Fibroblast of lung (primary cell): ENCODE measurements around the gene WDR90. TPM values are rescaled to one million over a fixed set of nuclear protein-coding genes. Genes with fewer than 3 reads are reported as not detected.
A peak's percentile ranks its signal among the peaks of the same experiment; 100 is the strongest.

Experiments
- DNase-seq, 2 donors: peaks; one replicate each; pipeline versions ENCODE4 v3.0.0 to v3.0.0-alpha.2; 2010; ENCODE audit warnings: low read depth in 2 of 2
- H2AFZ ChIP-seq: 2 replicates; pipeline ENCODE4 v1.5.1; 2012; ENCODE audit warnings: low read length, control low read depth, inconsistent platforms
- H3K27ac ChIP-seq: 2 replicates; pipeline ENCODE4 v1.5.1; 2011; ENCODE audit warnings: low read length, control low read depth; ENCODE audit not compliant: insufficient read depth
- H3K27me3 ChIP-seq: 2 replicates; pipeline ENCODE4 v1.5.1; 2011; ENCODE audit warnings: mild to moderate bottlenecking, low read length; ENCODE audit not compliant: control insufficient read depth, insufficient read depth
- H3K36me3 ChIP-seq: 2 replicates; pipeline ENCODE4 v1.5.1; 2011; ENCODE audit warnings: low read length; ENCODE audit not compliant: control insufficient read depth, insufficient read depth
- H3K4me1 ChIP-seq: 2 replicates; pipeline ENCODE4 v1.5.1; 2011; ENCODE audit warnings: low read length; ENCODE audit not compliant: control insufficient read depth, insufficient read depth; ENCODE audit errors: extremely low read depth
- H3K4me2 ChIP-seq: 2 replicates; pipeline ENCODE4 v1.5.1; 2011; ENCODE audit warnings: low read length, control low read depth; ENCODE audit not compliant: insufficient read depth; ENCODE audit errors: extremely low read depth
- H3K4me3 ChIP-seq, 4 experiments: fragments of 200-600 bp in 1 of 4; sonication (generic) in 1 of 4; replicated peaks in 1 of 4; 2 replicates each; pipeline ENCODE4 v1.5.1; 2011 to 2016; ENCODE audit warnings: low read length in 4 of 4, low read depth in 3 of 4, mild to moderate bottlenecking in 3 of 4, control low read depth in 2 of 4, inconsistent platforms in 1 of 4, mixed read lengths in 1 of 4; ENCODE audit not compliant: insufficient read depth in 1 of 4; ENCODE audit errors: control extremely low read depth in 1 of 4
- H3K79me2 ChIP-seq: 2 replicates; pipeline ENCODE4 v1.5.1; 2012; ENCODE audit warnings: mild to moderate bottlenecking, low read length, inconsistent platforms; ENCODE audit not compliant: control insufficient read depth, insufficient read depth
- H3K9ac ChIP-seq: 2 replicates; pipeline ENCODE4 v1.5.1; 2011; ENCODE audit warnings: mild to moderate bottlenecking, low read length, control low read depth; ENCODE audit not compliant: insufficient read depth
- H3K9me3 ChIP-seq: 2 replicates; pipeline ENCODE4 v1.5.1; 2012; ENCODE audit warnings: low read depth, low read length; ENCODE audit not compliant: control insufficient read depth, insufficient read depth
- H4K20me1 ChIP-seq: 2 replicates; pipeline ENCODE4 v1.5.1; 2011; ENCODE audit warnings: low read length; ENCODE audit not compliant: control insufficient read depth, insufficient read depth; ENCODE audit errors: extremely low read depth
- CTCF ChIP-seq, 2 donors: IDR thresholded peaks in 1 of 2; conservative IDR thresholded peaks in 1 of 2; 1 replicate in 1 of 2; 2 replicates in 1 of 2; pipeline ENCODE4 v1.5.1; 2011 to 2012; ENCODE audit warnings: low read length in 2 of 2, control low read depth in 1 of 2, inconsistent platforms in 1 of 2, low read depth in 1 of 2, mild to moderate bottlenecking in 1 of 2
- EZH2 ChIP-seq: IDR thresholded peaks from 2 replicates; pipeline ENCODE4 v1.5.1; 2012; ENCODE audit warnings: low read length, control low read depth, mild to moderate bottlenecking; ENCODE audit errors: missing control alignments
- polyA plus RNA-seq, 2 donors: library from polyadenylated mRNA; depleted of rRNA in 1 of 2; stranded (reverse) in 1 of 2; unstranded in 1 of 2; fragments of >200 nt; gene quantifications; 2 replicates each; pipeline ENCODE4 v1.2.1, GENCODE V29; 2011 to 2012; ENCODE audit warnings: missing spikeins in 1 of 2
- total RNA-seq: library from RNA; depleted of rRNA; stranded (reverse); fragments of >200 nt; gene quantifications from 2 replicates; pipeline ENCODE4 v1.2.1, GENCODE V29; 2014

WDR90 gene
- total and polyA plus RNA-seq, 2 donors (not counting 1 experiment from before 2014, with no cell fraction given), result 2.9 to 4.8 TPM

GRCh38 chr16:698911-699671 lies 49.9 kb downstream of the WDR90 start:
- TF ChIP-seq EZH2 (no peak), CTCF (conservative IDR thresholded peaks at IDR 0.05 in 1 of 2, IDR thresholded peaks at IDR 0.05 in 1 of 2; ENCODE audit: low read depth in 1 of 2, low read length in 2 of 2) (no peak)
- H4K20me1 ChIP-seq, result no peaks in the 10 kb centered on the region
- H3K27me3 ChIP-seq, result peaks cover 34% of the 10 kb centered on the region

GRCh38 chr16:700684-701584 lies 51.8 kb downstream of the WDR90 start:
- Histone ChIP-seq H3K27ac (no peak overlapping the region), H3K9ac (no peak overlapping the region), H3K79me2 (no peaks in the 10 kb centered on the region), H3K4me2 (no peak overlapping the region), H3K4me3 (no peak overlapping the region), H3K27me3 (peaks cover 33% of the 10 kb centered on the region), H4K20me1 (no peaks in the 10 kb centered on the region), H2AFZ (no peak overlapping the region), H3K36me3 (no peaks in the 10 kb centered on the region), H3K9me3 (no peaks in the 10 kb centered on the region), H3K4me1 (no peaks in the 10 kb centered on the region)
- DNase-seq, result no peak
- TF ChIP-seq CTCF (conservative IDR thresholded peaks at IDR 0.05 in 1 of 2, IDR thresholded peaks at IDR 0.05 in 1 of 2; ENCODE audit: low read depth in 1 of 2, low read length in 2 of 2) (no peak), EZH2 (peak; percentile 60)

More at GRCh38 chr16:698911-699671, 49.9 kb downstream of the WDR90 start:
- Histone ChIP-seq H3K79me2 (no peaks in the 10 kb centered on the region), H2AFZ (no peak overlapping the region), H3K9me3 (no peaks in the 10 kb centered on the region), H3K4me3 (no peak overlapping the region), H3K36me3 (no peaks in the 10 kb centered on the region), H3K4me1 (peaks cover 2% of the 10 kb centered on the region), H3K27ac (no peak overlapping the region), H3K9ac (no peak overlapping the region), H3K4me2 (no peak overlapping the region)
- no peak for DNase-seq

DNA sequence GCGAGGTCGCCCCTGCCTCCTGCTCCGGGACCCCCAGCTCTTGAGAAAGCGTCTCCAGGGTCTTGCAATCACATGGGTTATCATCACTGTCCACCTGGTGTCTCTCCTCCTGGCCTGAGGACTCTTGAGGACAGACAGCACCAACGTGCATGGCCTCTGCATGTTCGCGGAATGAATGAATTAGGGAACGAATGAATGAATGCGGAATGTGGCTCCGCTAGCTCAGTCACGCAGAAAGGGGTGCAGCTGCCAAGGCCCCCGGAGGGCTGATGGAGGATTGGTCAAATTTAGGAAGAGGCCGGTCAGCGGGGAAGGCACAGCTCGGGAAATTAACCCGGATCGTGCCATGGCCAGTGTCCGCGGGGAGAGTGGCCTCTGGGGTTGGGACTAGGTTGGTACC lies 53.2 kb downstream of the WDR90 start:
- H3K27me3 ChIP-seq, result peaks cover 43% of the 10 kb centered on the region

More for the DNA sequence above, 53.2 kb downstream of the WDR90 start:
- H3K36me3 ChIP-seq, result no peaks in the 10 kb centered on the region
- no peak overlapping the region for H3K27ac ChIP-seq
- TF ChIP-seq CTCF (conservative IDR thresholded peaks at IDR 0.05 in 1 of 2, IDR thresholded peaks at IDR 0.05 in 1 of 2; ENCODE audit: low read depth in 1 of 2, low read length in 2 of 2) (no peak), EZH2 (no peak)
- no peaks in the 10 kb centered on the region for H3K9me3 ChIP-seq
- DNase-seq, result no peak
- no peak overlapping the region for H3K9ac ChIP-seq
- no peak overlapping the region for H3K4me3 ChIP-seq
- H3K4me2 ChIP-seq, result no peak overlapping the region
- H2AFZ ChIP-seq, result no peak overlapping the region
- no peaks in the 10 kb centered on the region for H3K79me2 ChIP-seq
- H4K20me1 ChIP-seq, result no peaks in the 10 kb centered on the region
- H3K4me1 ChIP-seq, result no peaks in the 10 kb centered on the region
